Measurements from ENCODE around the gene ZC3HAV1. TPM values are rescaled to one million over a fixed set of nuclear protein-coding genes. Genes with fewer than 3 reads are reported as not detected.

ZC3HAV1 gene
- total and polyA plus RNA-seq, 2 of the 4 experiments (the other 2 are of a cell fraction), result 9.9 to 22.4 TPM

GRCh38 chr7:139065323-139065722, 44.2 kb downstream of the ZC3HAV1 start:
- peaks cover 25% of the 10 kb centered on the region for H3K36me3 ChIP-seq (ENCODE audit: control insufficient read depth, insufficient read depth, low read length)

More at GRCh38 chr7:139065323-139065722, 44.2 kb downstream of the ZC3HAV1 start:
- CTCF ChIA-PET, result interaction anchor here (0.5 to 3.0 kb wide), 3 partner anchors 10 to 1687 kb away, joined by 4 to 14 read pairs (median 6); no protein-coding TSS in a partner anchor
- Histone ChIP-seq H2BK15ac (ENCODE audit: low read depth, low read length) (no peak overlapping the region), H3K4me1 (ENCODE audit: control insufficient read depth, insufficient read depth, low read length) (no peaks in the 10 kb centered on the region), H3K56ac (ENCODE audit: extremely low read depth, insufficient read depth, low read length) (no peak overlapping the region), H3K9ac (ENCODE audit: low read depth, low read length) (no peak overlapping the region), H4K8ac (ENCODE audit: low read depth in 2 of 2, low read length in 2 of 2) (no peak overlapping the region), H2BK5ac (ENCODE audit: low read depth, low read length, poor library complexity, severe bottlenecking) (no peak overlapping the region), H2AK5ac (ENCODE audit: low read depth, low read length) (no peak overlapping the region), H3K9me3 (ENCODE audit: control insufficient read depth, insufficient read depth, low read length) (peaks cover 2% of the 10 kb centered on the region; the same call in 1 of the 2 replicates), H2AK9ac (replicated peaks; ENCODE audit: low read depth, low read length, poor library complexity) (no peak overlapping the region), H3K27ac (ENCODE audit: insufficient read depth, low read length) (no peak overlapping the region), H3K4me2 (ENCODE audit: low read depth, low read length) (no peak overlapping the region), H2BK20ac (ENCODE audit: low read depth, low read length) (no peak overlapping the region), H3K9me1 (ENCODE audit: insufficient read depth, low read length) (no peaks in the 10 kb centered on the region), H4K20me1 (ENCODE audit: insufficient read depth, low read length) (no peaks in the 10 kb centered on the region), H4K5ac (ENCODE audit: low read depth, low read length) (no peak overlapping the region), H4K91ac (ENCODE audit: insufficient read depth, low read depth, low read length) (no peak overlapping the region), H3K4ac (ENCODE audit: low read depth, low read length) (no peak overlapping the region), H3K23ac (ENCODE audit: low read depth, low read length) (no peak overlapping the region), H3K79me1 (ENCODE audit: low read depth in 1 of 2, low read length in 2 of 2) (no peaks in the 10 kb centered on the region; a peak in 1 of 4 replicates), H3K14ac (replicated peaks; ENCODE audit: low read depth, low read length) (no peak overlapping the region), H3K4me3 (ENCODE audit: insufficient read depth, low read depth, low read length) (no peak overlapping the region), H3K27me3 (ENCODE audit: control insufficient read depth, insufficient read depth, low read length) (no peaks in the 10 kb centered on the region), H3K18ac (ENCODE audit: low read depth, low read length) (no peak overlapping the region), H2AFZ (replicated peaks; ENCODE audit: low read length, poor library complexity) (no peak overlapping the region), H2BK120ac (ENCODE audit: low read depth, low read length) (no peak overlapping the region)
- dilution Hi-C loops (cut with HindIII; ENCODE audit: low sequenced_read_pairs, unreplicated experiment), result no loop called here
- in situ Hi-C loops (cut with MboI; ENCODE audit: low sequenced_read_pairs), result no loop called here
- ATAC-seq (ENCODE audit: low read depth) (peak; percentile 81), DNase-seq (peak; percentile 32)
- BruUV-seq (replicated peaks), result no TSS peak
- POLR2A ChIA-PET (ENCODE audit: unreplicated experiment), result no interaction called here
- TF ChIP-seq SMC3 (IDR thresholded peaks at IDR 0.05; ENCODE audit: low read depth, low read length), result no peak
- TF ChIP-seq MAFK (IDR thresholded peaks at IDR 0.05; ENCODE audit: low read depth, low read length), result no peak
- no peak for TF ChIP-seq USF2 (IDR thresholded peaks at IDR 0.05; ENCODE audit: low read depth, low read length)
- TF ChIP-seq RCOR1 (IDR thresholded peaks at IDR 0.05; ENCODE audit: insufficient replicate concordance, low read length), result no peak
- TF ChIP-seq BHLHE40 (IDR thresholded peaks at IDR 0.05; ENCODE audit: low read depth, low read length), result no peak
- no peak for TF ChIP-seq CHD1 (IDR thresholded peaks at IDR 0.05; ENCODE audit: low read depth, low read length)
- TF ChIP-seq, protein P1, sequence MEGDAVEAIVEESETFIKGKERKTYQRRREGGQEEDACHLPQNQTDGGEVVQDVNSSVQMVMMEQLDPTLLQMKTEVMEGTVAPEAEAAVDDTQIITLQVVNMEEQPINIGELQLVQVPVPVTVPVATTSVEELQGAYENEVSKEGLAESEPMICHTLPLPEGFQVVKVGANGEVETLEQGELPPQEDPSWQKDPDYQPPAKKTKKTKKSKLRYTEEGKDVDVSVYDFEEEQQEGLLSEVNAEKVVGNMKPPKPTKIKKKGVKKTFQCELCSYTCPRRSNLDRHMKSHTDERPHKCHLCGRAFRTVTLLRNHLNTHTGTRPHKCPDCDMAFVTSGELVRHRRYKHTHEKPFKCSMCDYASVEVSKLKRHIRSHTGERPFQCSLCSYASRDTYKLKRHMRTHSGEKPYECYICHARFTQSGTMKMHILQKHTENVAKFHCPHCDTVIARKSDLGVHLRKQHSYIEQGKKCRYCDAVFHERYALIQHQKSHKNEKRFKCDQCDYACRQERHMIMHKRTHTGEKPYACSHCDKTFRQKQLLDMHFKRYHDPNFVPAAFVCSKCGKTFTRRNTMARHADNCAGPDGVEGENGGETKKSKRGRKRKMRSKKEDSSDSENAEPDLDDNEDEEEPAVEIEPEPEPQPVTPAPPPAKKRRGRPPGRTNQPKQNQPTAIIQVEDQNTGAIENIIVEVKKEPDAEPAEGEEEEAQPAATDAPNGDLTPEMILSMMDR (conservative IDR thresholded peaks at IDR 0.05; ENCODE audit: low read depth, low read length), result no peak
- TF ChIP-seq NFE2L2 (IDR thresholded peaks at IDR 0.05; ENCODE audit: low read depth, low read length), result no peak
- TF ChIP-seq MXI1 (IDR thresholded peaks at IDR 0.05; ENCODE audit: borderline replicate concordance, low read depth, low read length), result no peak
- no peak for TF ChIP-seq FOS (IDR thresholded peaks at IDR 0.05; ENCODE audit: low read depth, low read length)
- TF ChIP-seq, protein P2, sequence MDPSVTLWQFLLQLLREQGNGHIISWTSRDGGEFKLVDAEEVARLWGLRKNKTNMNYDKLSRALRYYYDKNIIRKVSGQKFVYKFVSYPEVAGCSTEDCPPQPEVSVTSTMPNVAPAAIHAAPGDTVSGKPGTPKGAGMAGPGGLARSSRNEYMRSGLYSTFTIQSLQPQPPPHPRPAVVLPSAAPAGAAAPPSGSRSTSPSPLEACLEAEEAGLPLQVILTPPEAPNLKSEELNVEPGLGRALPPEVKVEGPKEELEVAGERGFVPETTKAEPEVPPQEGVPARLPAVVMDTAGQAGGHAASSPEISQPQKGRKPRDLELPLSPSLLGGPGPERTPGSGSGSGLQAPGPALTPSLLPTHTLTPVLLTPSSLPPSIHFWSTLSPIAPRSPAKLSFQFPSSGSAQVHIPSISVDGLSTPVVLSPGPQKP (IDR thresholded peaks at IDR 0.05; ENCODE audit: borderline replicate concordance, low read depth, low read length), result no peak
- TF ChIP-seq MAZ (IDR thresholded peaks at IDR 0.05; ENCODE audit: borderline replicate concordance, low read depth, low read length), result no peak
- no peak for TF ChIP-seq CEBPB (IDR thresholded peaks at IDR 0.05; ENCODE audit: low read depth, low read length)
- no peak for TF ChIP-seq RFX5 (IDR thresholded peaks at IDR 0.05; ENCODE audit: low read depth, low read length)
- no peak for TF ChIP-seq RAD21 (IDR thresholded peaks at IDR 0.05; ENCODE audit: low read length)
- no peak for TF ChIP-seq POLR2A (IDR thresholded peaks at IDR 0.05; ENCODE audit: low read depth, low read length)
- WGBS, 2 experiments (ENCODE audit: extremely low coverage in 2 of 2, insufficient read length in 1 of 2), result no CpG with 5 or more reads among the region's 11 CpGs
- intact Hi-C loops (cut with micrococcal nuclease), result no loop called here
